K562 (cell line): ENCODE results near the gene EFNA1. TPM values are rescaled to one million over a fixed set of nuclear protein-coding genes. Genes with fewer than 3 reads are reported as not detected.

Experiments
- BCOR ChIP-seq: fragments of 450-650 bp; IDR thresholded peaks from 2 replicates; pipeline ENCODE4 v1.6.1; 2016
- BRD4 ChIP-seq: fragments of 200-600 bp; sonication (generic); IDR thresholded peaks from 2 replicates; pipeline ENCODE4 v1.6.1; 2017; ENCODE audit warnings: inconsistent platforms
- CHD4 ChIP-seq: fragments of 200-600 bp; sonication (generic); IDR thresholded peaks from 3 replicates; pipeline ENCODE4 v1.6.1; 2012; ENCODE audit warnings: low read depth, mild to moderate bottlenecking, mixed read lengths, low read length, inconsistent platforms; ENCODE audit not compliant: insufficient read depth, insufficient replicate concordance, poor library complexity, severe bottlenecking
- CREB1 ChIP-seq, 2 experiments: sonication (generic) in 1 of 2; formaldehyde crosslinking in 1 of 2; IDR thresholded peaks; 2 replicates each; pipeline versions ENCODE4 v1.6.1 to v1.8.0; 2012 to 2022; ENCODE audit warnings: inconsistent platforms in 1 of 2, mild to moderate bottlenecking in 1 of 2, missing genetic modification reagents in 1 of 2, moderate library complexity in 1 of 2
- GTF2F1 ChIP-seq: IDR thresholded peaks from 2 replicates; pipeline ENCODE4 v1.6.1; 2011; ENCODE audit warnings: low read depth, low read length, improper control_type of control experiment
- HCFC1 ChIP-seq: IDR thresholded peaks from 2 replicates; pipeline ENCODE4 v1.6.1; 2012; ENCODE audit warnings: low read depth, low read length, improper control_type of control experiment
- SMARCA4 ChIP-seq: fragments of 450-650 bp; IDR thresholded peaks from 2 replicates; pipeline ENCODE4 v1.6.1; 2016
- SRSF3 ChIP-seq: fragments of 200-400 bp; formaldehyde crosslinking; IDR thresholded peaks from 2 replicates; pipeline ENCODE4 v1.6.1; 2016; ENCODE audit warnings: mild to moderate bottlenecking, low read length, moderate library complexity; ENCODE audit not compliant: insufficient read depth
- TBP ChIP-seq: optimal IDR thresholded peaks from 2 replicates; pipeline ENCODE3; 2011; ENCODE audit warnings: low read depth, low read length, improper control_type of control experiment
- polyA plus RNA-seq, 8 experiments: library from polyadenylated mRNA; depleted of rRNA in 4 of 8; stranded (reverse) in 5 of 8; unstranded in 3 of 8; fragments of >200 nt; fragmentation: Nextera tagmentation in 2 of 8; fragmentation: Illumina TruSeq in 1 of 8; extraction: Ambion mirVana in 2 of 8; extraction: Trizol in 1 of 8; gene quantifications; 2 replicates each; pipeline versions ENCODE4 v1.2.1 to v1.2.3, GENCODE V29; 2011 to 2014; ENCODE audit warnings: inconsistent platforms in 1 of 8, missing spikeins in 1 of 8
- total RNA-seq, 7 experiments: library from RNA; depleted of rRNA in 6 of 7; stranded (reverse); fragments of >200 nt in 6 of 7; fragmentation: Illumina TruSeq in 2 of 7; extraction: Trizol in 2 of 7; gene quantifications; 2 replicates each; pipeline versions ENCODE4 v1.2.1 to v1.2.3, GENCODE V29; 2011 to 2021; ENCODE audit warnings: low replicate concordance in 1 of 7
- TF ChIP-seq, protein P1 (sequence below): fragments of 250-450 bp; sonication (Bioruptor Pico); IDR thresholded peaks from 2 replicates; pipeline ENCODE4 v1.4.0; 2020
- TF ChIP-seq, protein P2 (sequence below): fragments of 250-450 bp; sonication (Bioruptor Pico); IDR thresholded peaks from 2 replicates; pipeline ENCODE4 v1.4.0; 2020; ENCODE audit warnings: mild to moderate bottlenecking, moderate library complexity
- TF ChIP-seq, protein P3 (sequence below): IDR thresholded peaks from 2 replicates; pipeline ENCODE4 v1.6.1; 2011; ENCODE audit not compliant: insufficient read length; ENCODE audit errors: extremely low read depth

Gene EFNA1
- total and polyA plus RNA-seq, 9 of the 15 experiments (the other 6 are each of a cell fraction or from before 2014, with no cell fraction given) = 2.1 to 9.3 (median 3.0) TPM

- TF ChIP-seq, protein P1, sequence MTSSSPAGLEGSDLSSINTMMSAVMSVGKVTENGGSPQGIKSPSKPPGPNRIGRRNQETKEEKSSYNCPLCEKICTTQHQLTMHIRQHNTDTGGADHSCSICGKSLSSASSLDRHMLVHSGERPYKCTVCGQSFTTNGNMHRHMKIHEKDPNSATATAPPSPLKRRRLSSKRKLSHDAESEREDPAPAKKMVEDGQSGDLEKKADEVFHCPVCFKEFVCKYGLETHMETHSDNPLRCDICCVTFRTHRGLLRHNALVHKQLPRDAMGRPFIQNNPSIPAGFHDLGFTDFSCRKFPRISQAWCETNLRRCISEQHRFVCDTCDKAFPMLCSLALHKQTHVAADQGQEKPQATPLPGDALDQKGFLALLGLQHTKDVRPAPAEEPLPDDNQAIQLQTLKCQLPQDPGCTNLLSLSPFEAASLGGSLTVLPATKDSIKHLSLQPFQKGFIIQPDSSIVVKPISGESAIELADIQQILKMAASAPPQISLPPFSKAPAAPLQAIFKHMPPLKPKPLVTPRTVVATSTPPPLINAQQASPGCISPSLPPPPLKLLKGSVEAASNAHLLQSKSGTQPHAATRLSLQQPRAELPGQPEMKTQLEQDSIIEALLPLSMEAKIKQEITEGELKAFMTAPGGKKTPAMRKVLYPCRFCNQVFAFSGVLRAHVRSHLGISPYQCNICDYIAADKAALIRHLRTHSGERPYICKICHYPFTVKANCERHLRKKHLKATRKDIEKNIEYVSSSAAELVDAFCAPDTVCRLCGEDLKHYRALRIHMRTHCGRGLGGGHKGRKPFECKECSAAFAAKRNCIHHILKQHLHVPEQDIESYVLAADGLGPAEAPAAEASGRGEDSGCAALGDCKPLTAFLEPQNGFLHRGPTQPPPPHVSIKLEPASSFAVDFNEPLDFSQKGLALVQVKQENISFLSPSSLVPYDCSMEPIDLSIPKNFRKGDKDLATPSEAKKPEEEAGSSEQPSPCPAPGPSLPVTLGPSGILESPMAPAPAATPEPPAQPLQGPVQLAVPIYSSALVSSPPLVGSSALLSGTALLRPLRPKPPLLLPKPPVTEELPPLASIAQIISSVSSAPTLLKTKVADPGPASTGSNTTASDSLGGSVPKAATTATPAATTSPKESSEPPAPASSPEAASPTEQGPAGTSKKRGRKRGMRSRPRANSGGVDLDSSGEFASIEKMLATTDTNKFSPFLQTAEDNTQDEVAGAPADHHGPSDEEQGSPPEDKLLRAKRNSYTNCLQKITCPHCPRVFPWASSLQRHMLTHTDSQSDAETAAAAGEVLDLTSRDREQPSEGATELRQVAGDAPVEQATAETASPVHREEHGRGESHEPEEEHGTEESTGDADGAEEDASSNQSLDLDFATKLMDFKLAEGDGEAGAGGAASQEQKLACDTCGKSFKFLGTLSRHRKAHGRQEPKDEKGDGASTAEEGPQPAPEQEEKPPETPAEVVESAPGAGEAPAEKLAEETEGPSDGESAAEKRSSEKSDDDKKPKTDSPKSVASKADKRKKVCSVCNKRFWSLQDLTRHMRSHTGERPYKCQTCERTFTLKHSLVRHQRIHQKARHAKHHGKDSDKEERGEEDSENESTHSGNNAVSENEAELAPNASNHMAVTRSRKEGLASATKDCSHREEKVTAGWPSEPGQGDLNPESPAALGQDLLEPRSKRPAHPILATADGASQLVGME (CRISPR knock-in tag) = no peak
- no peak for TF ChIP-seq SRSF3
- TF ChIP-seq SMARCA4 = peak; percentile 62; the same call in 1 of the 2 replicates
- TF ChIP-seq, protein P2, sequence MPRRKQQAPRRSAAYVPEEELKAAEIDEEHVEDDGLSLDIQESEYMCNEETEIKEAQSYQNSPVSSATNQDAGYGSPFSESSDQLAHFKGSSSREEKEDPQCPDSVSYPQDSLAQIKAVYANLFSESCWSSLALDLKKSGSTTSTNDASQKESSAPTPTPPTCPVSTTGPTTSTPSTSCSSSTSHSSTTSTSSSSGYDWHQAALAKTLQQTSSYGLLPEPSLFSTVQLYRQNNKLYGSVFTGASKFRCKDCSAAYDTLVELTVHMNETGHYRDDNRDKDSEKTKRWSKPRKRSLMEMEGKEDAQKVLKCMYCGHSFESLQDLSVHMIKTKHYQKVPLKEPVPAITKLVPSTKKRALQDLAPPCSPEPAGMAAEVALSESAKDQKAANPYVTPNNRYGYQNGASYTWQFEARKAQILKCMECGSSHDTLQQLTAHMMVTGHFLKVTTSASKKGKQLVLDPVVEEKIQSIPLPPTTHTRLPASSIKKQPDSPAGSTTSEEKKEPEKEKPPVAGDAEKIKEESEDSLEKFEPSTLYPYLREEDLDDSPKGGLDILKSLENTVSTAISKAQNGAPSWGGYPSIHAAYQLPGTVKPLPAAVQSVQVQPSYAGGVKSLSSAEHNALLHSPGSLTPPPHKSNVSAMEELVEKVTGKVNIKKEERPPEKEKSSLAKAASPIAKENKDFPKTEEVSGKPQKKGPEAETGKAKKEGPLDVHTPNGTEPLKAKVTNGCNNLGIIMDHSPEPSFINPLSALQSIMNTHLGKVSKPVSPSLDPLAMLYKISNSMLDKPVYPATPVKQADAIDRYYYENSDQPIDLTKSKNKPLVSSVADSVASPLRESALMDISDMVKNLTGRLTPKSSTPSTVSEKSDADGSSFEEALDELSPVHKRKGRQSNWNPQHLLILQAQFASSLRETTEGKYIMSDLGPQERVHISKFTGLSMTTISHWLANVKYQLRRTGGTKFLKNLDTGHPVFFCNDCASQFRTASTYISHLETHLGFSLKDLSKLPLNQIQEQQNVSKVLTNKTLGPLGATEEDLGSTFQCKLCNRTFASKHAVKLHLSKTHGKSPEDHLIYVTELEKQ (CRISPR knock-in tag) = no peak
- TF ChIP-seq CREB1 (IDR thresholded peaks at IDR 0.05) = peak; percentile 76
- TF ChIP-seq CREB1 (CRISPR knock-in tag; IDR thresholded peaks at IDR 0.05) = peak; percentile 59; the same call in 1 of the 2 replicates
- TF ChIP-seq BRD4 = no peak
- no peak; the same call in 1 of the 2 replicates for TF ChIP-seq HCFC1
- no peak for TF ChIP-seq CHD4
- peak; percentile 18 for TF ChIP-seq TBP
- no peak for TF ChIP-seq GTF2F1
- TF ChIP-seq, protein P3, sequence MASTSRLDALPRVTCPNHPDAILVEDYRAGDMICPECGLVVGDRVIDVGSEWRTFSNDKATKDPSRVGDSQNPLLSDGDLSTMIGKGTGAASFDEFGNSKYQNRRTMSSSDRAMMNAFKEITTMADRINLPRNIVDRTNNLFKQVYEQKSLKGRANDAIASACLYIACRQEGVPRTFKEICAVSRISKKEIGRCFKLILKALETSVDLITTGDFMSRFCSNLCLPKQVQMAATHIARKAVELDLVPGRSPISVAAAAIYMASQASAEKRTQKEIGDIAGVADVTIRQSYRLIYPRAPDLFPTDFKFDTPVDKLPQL = no peak
- peak; percentile 6; the same call in 1 of the 2 replicates for TF ChIP-seq BCOR
Observed at GRCh38 chr1:155134880-155135414, 7.3 kb downstream of the EFNA1 start (continued).
